Measurements from ENCODE around the gene MS4A15.

The MS4A15 gene

GRCh38 chr11:60761436-60762190 lies 4.9 kb downstream of the MS4A15 start:
- CTCF ChIA-PET = interaction anchor here (1.2 kb wide), 1 partner anchor 12 kb away, joined by 4 read pairs; no protein-coding TSS in a partner anchor
- TF ChIP-seq TARDBP (IDR thresholded peaks at IDR 0.05) (no peak), FOXK2 (IDR thresholded peaks at IDR 0.05) (no peak), PKNOX1 (IDR thresholded peaks at IDR 0.05) (no peak), SP1 (IDR thresholded peaks at IDR 0.05) (no peak), ZNF384 (IDR thresholded peaks at IDR 0.05) (no peak), BHLHE40 (IDR thresholded peaks at IDR 0.05; ENCODE audit: borderline replicate concordance) (no peak), SUZ12 (IDR thresholded peaks at IDR 0.05) (no peak), CTBP1 (IDR thresholded peaks at IDR 0.05; ENCODE audit: borderline replicate concordance) (no peak), L3MBTL2 (conservative IDR thresholded peaks at IDR 0.05) (no peak), LEF1 (IDR thresholded peaks at IDR 0.05; ENCODE audit: borderline replicate concordance) (no peak), NFRKB (IDR thresholded peaks at IDR 0.05) (no peak), ARNT (IDR thresholded peaks at IDR 0.05) (no peak), FOXA1 (IDR thresholded peaks at IDR 0.05) (no peak), ELF4 (IDR thresholded peaks at IDR 0.05) (no peak), HDGF (IDR thresholded peaks at IDR 0.05; ENCODE audit: borderline replicate concordance) (no peak), FOXM1 (IDR thresholded peaks at IDR 0.05; ENCODE audit: borderline replicate concordance) (no peak)
- no peak for DNase-seq (ENCODE audit: extremely low spot score)
- POLR2A ChIA-PET = no interaction called here

- ChIA-PET CTCF (interaction anchor here (0.6 to 1.5 kb wide), 6 partner anchors 9 to 61 kb away, joined by 3 to 5 read pairs (median 4); no protein-coding TSS in a partner anchor), POLR2A (no interaction called here)
- DNase-seq (ENCODE audit: extremely low spot score) = no peak
- TF ChIP-seq NFRKB (IDR thresholded peaks at IDR 0.05) = no peak
- no peak for TF ChIP-seq L3MBTL2 (conservative IDR thresholded peaks at IDR 0.05)
- TF ChIP-seq FOXA1 (IDR thresholded peaks at IDR 0.05) = no peak
- TF ChIP-seq ELF4 (IDR thresholded peaks at IDR 0.05) = no peak
- TF ChIP-seq HDGF (IDR thresholded peaks at IDR 0.05; ENCODE audit: borderline replicate concordance) = no peak
- no peak for TF ChIP-seq CTBP1 (IDR thresholded peaks at IDR 0.05; ENCODE audit: borderline replicate concordance)
Measured at GRCh38 chr11:60762851-60763691, 6.4 kb downstream of the MS4A15 start.

GRCh38 chr11:60763692-60764369 lies 7.2 kb downstream of the MS4A15 start:
- TF ChIP-seq FOXM1 (IDR thresholded peaks at IDR 0.05; ENCODE audit: borderline replicate concordance) (no peak), ZNF384 (IDR thresholded peaks at IDR 0.05) (no peak), HDGF (IDR thresholded peaks at IDR 0.05; ENCODE audit: borderline replicate concordance) (no peak), LEF1 (IDR thresholded peaks at IDR 0.05; ENCODE audit: borderline replicate concordance) (no peak), PKNOX1 (IDR thresholded peaks at IDR 0.05) (no peak), L3MBTL2 (conservative IDR thresholded peaks at IDR 0.05) (no peak), NFRKB (IDR thresholded peaks at IDR 0.05) (no peak), SP1 (IDR thresholded peaks at IDR 0.05) (no peak), TARDBP (IDR thresholded peaks at IDR 0.05) (no peak), FOXA1 (IDR thresholded peaks at IDR 0.05) (no peak), FOXK2 (IDR thresholded peaks at IDR 0.05) (no peak), SUZ12 (IDR thresholded peaks at IDR 0.05) (no peak), BHLHE40 (IDR thresholded peaks at IDR 0.05; ENCODE audit: borderline replicate concordance) (no peak), ARNT (IDR thresholded peaks at IDR 0.05) (no peak)
- DNase-seq (ENCODE audit: extremely low spot score) = no peak
- ChIA-PET POLR2A (no interaction called here), CTCF (interaction anchor here (1.2 to 2.0 kb wide), 3 partner anchors 9 to 36 kb away, joined by 4 to 6 read pairs (median 4); no protein-coding TSS in a partner anchor)

- ChIA-PET POLR2A (no interaction called here), CTCF (interaction anchor here (2.0 kb wide), 1 partner anchor 10 kb away, joined by 6 read pairs; no protein-coding TSS in a partner anchor)
- TF ChIP-seq HDGF (IDR thresholded peaks at IDR 0.05; ENCODE audit: borderline replicate concordance) (no peak), LEF1 (IDR thresholded peaks at IDR 0.05; ENCODE audit: borderline replicate concordance) (no peak), ELF4 (IDR thresholded peaks at IDR 0.05) (no peak), CTBP1 (IDR thresholded peaks at IDR 0.05; ENCODE audit: borderline replicate concordance) (no peak), FOXK2 (IDR thresholded peaks at IDR 0.05) (no peak), PKNOX1 (IDR thresholded peaks at IDR 0.05) (no peak), SP1 (IDR thresholded peaks at IDR 0.05) (no peak), NFRKB (IDR thresholded peaks at IDR 0.05) (no peak)
- DNase-seq (ENCODE audit: extremely low spot score) = no peak
Measured at GRCh38 chr11:60764879-60765278, 8.2 kb downstream of the MS4A15 start.

GRCh38 chr11:60765355-60765754 lies 8.7 kb downstream of the MS4A15 start:
- DNase-seq (ENCODE audit: extremely low spot score) = no peak
- CTCF ChIA-PET = interaction anchor here (2.0 kb wide), 1 partner anchor 10 kb away, joined by 6 read pairs; no protein-coding TSS in a partner anchor
- POLR2A ChIA-PET = no interaction called here
- TF ChIP-seq ARNT (IDR thresholded peaks at IDR 0.05) (no peak), L3MBTL2 (conservative IDR thresholded peaks at IDR 0.05) (no peak), NFRKB (IDR thresholded peaks at IDR 0.05) (no peak), HDGF (IDR thresholded peaks at IDR 0.05; ENCODE audit: borderline replicate concordance) (no peak), FOXM1 (IDR thresholded peaks at IDR 0.05; ENCODE audit: borderline replicate concordance) (no peak), FOXA1 (IDR thresholded peaks at IDR 0.05) (no peak), SP1 (IDR thresholded peaks at IDR 0.05) (no peak), FOXK2 (IDR thresholded peaks at IDR 0.05) (no peak), PKNOX1 (IDR thresholded peaks at IDR 0.05) (no peak)

Measured in HEK293T (cell line).